Endometrium (tissue), 2 donors: ENCODE results near the gene TPP1.
A peak's percentile ranks its signal among the peaks of the same experiment; 100 is the strongest.

Experiments
- FAIRE-seq: peaks from 2 replicates; lab custom pipeline; 2012; peaks lifted over from hg19 to GRCh38; lab: Jason Lieb, UNC
- donor health status: control.
- donor health status: control.

The TPP1 gene

GRCh38 chr11:6619004-6619745 lies at the start of gene TPP1:
Gene TPP1, minus strand, starts transcription at chr11:6619422. Its CDS starts 22 bp downstream, at chr11:6619400.
- peak; percentile 94 for FAIRE-seq

GRCh38 chr11:6667733-6668374 lies 48.6 kb upstream of the TPP1 start:
- no peak for FAIRE-seq

- no peak for FAIRE-seq
Observed at GRCh38 chr11:6666302-6667183, 47.3 kb upstream of the TPP1 start.

GRCh38 chr11:6664551-6664950 lies 45.3 kb upstream of the TPP1 start:
- no peak for FAIRE-seq

- no peak for FAIRE-seq
Observed at GRCh38 chr11:6663794-6664469, 44.7 kb upstream of the TPP1 start.

GRCh38 chr11:6660712-6661111 lies 41.5 kb upstream of the TPP1 start:
- FAIRE-seq = no peak

GRCh38 chr11:6658647-6659046 lies 39.4 kb upstream of the TPP1 start:
- FAIRE-seq = no peak

GRCh38 chr11:6657346-6657745 lies 38.1 kb upstream of the TPP1 start:
- no peak for FAIRE-seq

- no peak for FAIRE-seq
Observed at GRCh38 chr11:6656936-6657335, 37.7 kb upstream of the TPP1 start.

- FAIRE-seq = no peak
Observed at GRCh38 chr11:6656584-6656915, 37.3 kb upstream of the TPP1 start.

GRCh38 chr11:6655790-6656583 lies 36.8 kb upstream of the TPP1 start, which contains the start of gene DCHS1:
Gene DCHS1, minus strand, starts transcription at chr11:6655809. Its CDS starts 14,196 bp downstream, at chr11:6641613.
- FAIRE-seq = no peak

- no peak for FAIRE-seq
Observed at GRCh38 chr11:6655020-6655789, 36.0 kb upstream of the TPP1 start.

- FAIRE-seq = no peak
Observed at GRCh38 chr11:6654281-6655019, 35.2 kb upstream of the TPP1 start.

GRCh38 chr11:6653656-6654055 lies 34.4 kb upstream of the TPP1 start:
- no peak for FAIRE-seq

GRCh38 chr11:6653097-6653496 lies 33.9 kb upstream of the TPP1 start:
- FAIRE-seq = no peak

GRCh38 chr11:6652182-6652581 lies 33.0 kb upstream of the TPP1 start:
- no peak for FAIRE-seq

- FAIRE-seq = no peak
Observed at GRCh38 chr11:6650980-6651379, 31.8 kb upstream of the TPP1 start.

GRCh38 chr11:6650104-6650503 lies 30.9 kb upstream of the TPP1 start:
- no peak for FAIRE-seq

- no peak for FAIRE-seq
Observed at GRCh38 chr11:6648501-6648900, 29.3 kb upstream of the TPP1 start.

GRCh38 chr11:6647836-6648235 lies 28.6 kb upstream of the TPP1 start:
- FAIRE-seq = no peak
